H9 (cell line): ENCODE measurements around the gene RNF126. TPM values are rescaled to one million over a fixed set of nuclear protein-coding genes. Genes with fewer than 3 reads are reported as not detected.

Experiments
- DNase-seq: peaks from one replicate; pipeline ENCODE4 v3.0.0-alpha.2; 2017
- H2AFZ ChIP-seq: one replicate; pipeline ENCODE4 v1.6.1; 2013; ENCODE audit warnings: mild to moderate bottlenecking, low read length, control low read depth, moderate library complexity
- H2AK5ac ChIP-seq: 2 replicates; pipeline ENCODE4 v1.6.1; 2013; ENCODE audit warnings: low read length, control low read depth, mixed read lengths; ENCODE audit not compliant: insufficient read length
- H2BK120ac ChIP-seq: one replicate; pipeline ENCODE4 v1.6.1; 2013; ENCODE audit warnings: low read depth, mild to moderate bottlenecking, low read length, control low read depth, inconsistent platforms; ENCODE audit not compliant: poor library complexity, severe bottlenecking
- H2BK12ac ChIP-seq: 2 replicates; pipeline ENCODE4 v1.6.1; 2013; ENCODE audit warnings: low read length, control low read depth, mixed read lengths, low read depth; ENCODE audit not compliant: insufficient read length
- H2BK15ac ChIP-seq: 2 replicates; pipeline ENCODE4 v1.6.1; 2013; ENCODE audit warnings: low read depth, low read length, control low read depth
- H2BK20ac ChIP-seq: one replicate; pipeline ENCODE4 v1.6.1; 2013; ENCODE audit warnings: low read depth, mild to moderate bottlenecking, low read length, control low read depth, inconsistent platforms; ENCODE audit not compliant: poor library complexity, severe bottlenecking
- H2BK5ac ChIP-seq: 2 replicates; pipeline ENCODE4 v1.6.1; 2013; ENCODE audit warnings: low read length, control low read depth, mixed read lengths; ENCODE audit not compliant: insufficient read length
- H3K14ac ChIP-seq: 2 replicates; pipeline ENCODE4 v1.6.1; 2013; ENCODE audit warnings: low read length, control low read depth; ENCODE audit not compliant: insufficient read depth
- H3K18ac ChIP-seq: 2 replicates; pipeline ENCODE4 v1.6.1; 2013; ENCODE audit warnings: low read depth, mild to moderate bottlenecking, mixed read lengths, low read length, control low read depth; ENCODE audit not compliant: insufficient read length
- H3K23ac ChIP-seq: 2 replicates; pipeline ENCODE4 v1.6.1; 2013; ENCODE audit warnings: low read length, control low read depth, mixed read lengths, low read depth; ENCODE audit not compliant: insufficient read length
- H3K23me2 ChIP-seq: 2 replicates; pipeline ENCODE4 v1.6.1; 2013; ENCODE audit warnings: low read depth, mild to moderate bottlenecking, mixed read lengths, low read length, control low read depth; ENCODE audit not compliant: insufficient read length, poor library complexity, severe bottlenecking
- H3K27ac ChIP-seq: 2 replicates; pipeline ENCODE4 v1.5.1; 2013; ENCODE audit warnings: low read length, control low read depth, mixed read lengths, low read depth; ENCODE audit not compliant: insufficient read length
- H3K27me3 ChIP-seq: 2 replicates; pipeline ENCODE4 v1.6.1; 2013; ENCODE audit warnings: low read length, control low read depth, inconsistent platforms; ENCODE audit not compliant: insufficient read depth
- H3K4ac ChIP-seq: 2 replicates; pipeline ENCODE4 v1.6.1; 2013; ENCODE audit warnings: low read depth, mild to moderate bottlenecking, control low read depth, inconsistent platforms, low read length, moderate library complexity
- H3K4me1 ChIP-seq: 2 replicates; pipeline ENCODE4 v1.6.1; 2013; ENCODE audit warnings: low read length, control low read depth, inconsistent platforms; ENCODE audit not compliant: insufficient read depth
- H3K4me2 ChIP-seq: 2 replicates; pipeline ENCODE4 v1.6.1; 2013; ENCODE audit warnings: low read length, control low read depth, mixed read lengths; ENCODE audit not compliant: insufficient read length, insufficient read depth
- H3K56ac ChIP-seq: 2 replicates; pipeline ENCODE4 v1.6.1; 2013; ENCODE audit warnings: low read depth, mild to moderate bottlenecking, mixed read lengths, low read length, control low read depth; ENCODE audit not compliant: insufficient read length
- H3K79me1 ChIP-seq: 2 replicates; pipeline ENCODE4 v1.6.1; 2013; ENCODE audit warnings: low read depth, mild to moderate bottlenecking, moderate library complexity, low read length, control low read depth, inconsistent platforms; ENCODE audit not compliant: insufficient read depth, poor library complexity, severe bottlenecking
- H3K79me2 ChIP-seq: 2 replicates; pipeline ENCODE4 v1.6.1; 2013; ENCODE audit warnings: low read length, control low read depth, inconsistent platforms; ENCODE audit not compliant: insufficient read depth
- H3K9ac ChIP-seq: 2 replicates; pipeline ENCODE4 v1.6.1; 2013; ENCODE audit warnings: low read length, control low read depth, mixed read lengths; ENCODE audit not compliant: insufficient read length; ENCODE audit errors: extremely low read depth
- H3K9me3 ChIP-seq: one replicate; pipeline ENCODE4 v1.6.1; 2013; ENCODE audit warnings: low read depth, low read length, inconsistent platforms; ENCODE audit not compliant: control insufficient read depth
- H3T11ph ChIP-seq: one replicate; pipeline ENCODE4 v1.6.1; 2013; ENCODE audit warnings: mild to moderate bottlenecking, low read length, control low read depth, inconsistent platforms
- H4K20me1 ChIP-seq: one replicate; pipeline ENCODE4 v1.6.1; 2013; ENCODE audit not compliant: control insufficient read depth, insufficient read length, insufficient read depth
- H4K5ac ChIP-seq: 2 replicates; pipeline ENCODE4 v1.6.1; 2013; ENCODE audit warnings: low read depth, mild to moderate bottlenecking, mixed read lengths, low read length, control low read depth; ENCODE audit not compliant: insufficient read length
- H4K8ac ChIP-seq: replicated peaks from 2 replicates; pipeline ENCODE4 v1.6.1; 2013; ENCODE audit warnings: low read length, control low read depth, mixed read lengths, low read depth; ENCODE audit not compliant: insufficient read length
- H4K91ac ChIP-seq: 2 replicates; pipeline ENCODE4 v1.6.1; 2013; ENCODE audit warnings: low read depth, mild to moderate bottlenecking, moderate library complexity, mixed read lengths, low read length, control low read depth; ENCODE audit not compliant: insufficient read length
- H3K27ac Mint-ChIP-seq, 3 experiments: 2 replicates in 2 of 3; 3 replicates in 1 of 3; pipeline ENCODE4 v1.8.0; 2020 to 2021; ENCODE audit warnings: mixed read lengths in 3 of 3, mild to moderate bottlenecking in 1 of 3, moderate library complexity in 1 of 3
- H3K27me3 Mint-ChIP-seq: 2 replicates; pipeline ENCODE4 v1.8.0; 2021; ENCODE audit warnings: low read depth, mild to moderate bottlenecking, moderate library complexity, mixed read lengths
- H3K36me3 Mint-ChIP-seq, 3 experiments: 2 replicates in 2 of 3; 3 replicates in 1 of 3; pipeline ENCODE4 v1.8.0; 2020 to 2021; ENCODE audit warnings: low read depth in 3 of 3, mixed read lengths in 3 of 3; ENCODE audit not compliant: insufficient read depth in 1 of 3
- H3K4me1 Mint-ChIP-seq, 2 experiments: 2 replicates each; pipeline ENCODE4 v1.8.0; 2020; ENCODE audit warnings: mixed read lengths in 2 of 2
- H3K4me3 Mint-ChIP-seq, 2 experiments: 2 replicates in 1 of 2; 3 replicates in 1 of 2; pipeline ENCODE4 v1.8.0; 2020 to 2021; ENCODE audit warnings: mild to moderate bottlenecking in 2 of 2, mixed read lengths in 2 of 2, moderate library complexity in 1 of 2
- H3K9me3 Mint-ChIP-seq, 2 experiments: 2 replicates in 1 of 2; 3 replicates in 1 of 2; pipeline ENCODE4 v1.8.0; 2020; ENCODE audit warnings: mild to moderate bottlenecking in 2 of 2, mixed read lengths in 2 of 2, moderate library complexity in 1 of 2
- WGBS: extraction: QIAGEN DNeasy Blood & Tissue Kit; methylation state at CpG from one replicate; pipeline ENCODE4 v1.1.7; 2013; ENCODE audit warnings: missing lambda C conversion rate, low lambda C conversion rate, mixed read lengths; ENCODE audit not compliant: insufficient read length; ENCODE audit errors: extremely low coverage; 5-methylcytosine and 5-hydroxymethylcytosine counted together
- total RNA-seq: library from RNA; stranded (reverse); gene quantifications from 2 replicates; pipeline ENCODE4 v1.2.1, GENCODE V29; 2021
- TF ChIP-seq, protein P1 (sequence below): fragments of 200-600 bp; sonication (generic); conservative IDR thresholded peaks from 3 replicates; pipeline ENCODE4 v1.8.0; 2021; ENCODE audit warnings: antibody characterized with exemption, mild to moderate bottlenecking

Gene RNF126
- total RNA-seq, 1 experiment from 2014 or later: 81.9 TPM

DNA sequence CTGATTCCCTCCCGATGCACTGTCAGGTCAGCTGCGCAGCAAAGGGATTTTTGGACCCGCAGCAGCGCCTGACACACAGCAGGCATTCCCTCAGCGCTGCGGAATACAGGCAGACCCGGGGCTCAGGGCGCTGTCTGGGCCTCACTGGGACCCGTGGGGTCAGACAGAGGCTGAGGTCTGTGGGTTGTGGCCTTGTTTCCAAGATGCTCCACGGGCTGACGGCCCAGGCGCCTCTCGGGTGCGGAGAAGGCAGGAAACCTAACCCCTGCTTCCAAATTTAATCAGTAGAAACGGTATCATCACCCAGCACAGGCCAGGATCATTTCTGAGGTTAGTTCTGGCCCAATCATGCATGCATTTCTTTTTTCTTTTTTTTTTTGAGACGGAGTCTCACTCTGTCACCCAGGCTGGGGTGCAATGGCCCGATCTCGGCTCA, 686 bp upstream of the RNF126 start:
- Histone ChIP-seq H3K9ac (no peak overlapping the region), H3K4ac (no peak overlapping the region), H4K5ac (no peak overlapping the region), H3K23ac (no peak overlapping the region), H4K91ac (no peak overlapping the region), H2BK20ac (no peak overlapping the region), H2BK120ac (no peak overlapping the region), H3T11ph (no peak overlapping the region), H3K27ac (no peak overlapping the region), H3K23me2 (peaks cover 7% of the 10 kb centered on the region), H3K4me1 (no peaks in the 10 kb centered on the region; the same call in 1 of the 2 replicates), H3K14ac (no peak overlapping the region), H3K27me3 (no peaks in the 10 kb centered on the region), H3K56ac (no peak overlapping the region), H3K4me2 (peak overlapping the region; percentile 22), H4K20me1 (peaks cover 6% of the 10 kb centered on the region), H3K79me1 (no peaks in the 10 kb centered on the region), H2BK12ac (no peak overlapping the region), H2AK5ac (no peak overlapping the region), H2AFZ (no peak overlapping the region), H3K79me2 (peaks cover 38% of the 10 kb centered on the region; the same call in 1 of the 2 replicates), H4K8ac (no peak overlapping the region), H3K9me3 (no peaks in the 10 kb centered on the region), H2BK5ac (no peak overlapping the region), H3K18ac (no peak overlapping the region), H2BK15ac (no peak overlapping the region)
- H3K4me3 Mint-ChIP-seq: peak overlapping the region; percentile 67 to 74
- H3K36me3 Mint-ChIP-seq: peaks cover 0 to 2% (median 0%) of the 10 kb centered on the region in 3 experiments; a peak in 3 of 7 replicates
- DNase-seq: no peak
- no peak overlapping the region for H3K27ac Mint-ChIP-seq
- peaks cover 7 to 10% of the 10 kb centered on the region in 2 experiments; a peak in 4 of 5 replicates for H3K9me3 Mint-ChIP-seq
- TF ChIP-seq, protein P1, sequence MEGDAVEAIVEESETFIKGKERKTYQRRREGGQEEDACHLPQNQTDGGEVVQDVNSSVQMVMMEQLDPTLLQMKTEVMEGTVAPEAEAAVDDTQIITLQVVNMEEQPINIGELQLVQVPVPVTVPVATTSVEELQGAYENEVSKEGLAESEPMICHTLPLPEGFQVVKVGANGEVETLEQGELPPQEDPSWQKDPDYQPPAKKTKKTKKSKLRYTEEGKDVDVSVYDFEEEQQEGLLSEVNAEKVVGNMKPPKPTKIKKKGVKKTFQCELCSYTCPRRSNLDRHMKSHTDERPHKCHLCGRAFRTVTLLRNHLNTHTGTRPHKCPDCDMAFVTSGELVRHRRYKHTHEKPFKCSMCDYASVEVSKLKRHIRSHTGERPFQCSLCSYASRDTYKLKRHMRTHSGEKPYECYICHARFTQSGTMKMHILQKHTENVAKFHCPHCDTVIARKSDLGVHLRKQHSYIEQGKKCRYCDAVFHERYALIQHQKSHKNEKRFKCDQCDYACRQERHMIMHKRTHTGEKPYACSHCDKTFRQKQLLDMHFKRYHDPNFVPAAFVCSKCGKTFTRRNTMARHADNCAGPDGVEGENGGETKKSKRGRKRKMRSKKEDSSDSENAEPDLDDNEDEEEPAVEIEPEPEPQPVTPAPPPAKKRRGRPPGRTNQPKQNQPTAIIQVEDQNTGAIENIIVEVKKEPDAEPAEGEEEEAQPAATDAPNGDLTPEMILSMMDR: no peak
- H3K4me1 Mint-ChIP-seq: peaks cover 13 to 18% of the 10 kb centered on the region in 2 experiments
- peaks cover 22% of the 10 kb centered on the region for H3K27me3 Mint-ChIP-seq
- WGBS: no CpG with 5 or more reads among the region's 18 CpGs
